Ascending aorta (tissue), 2 donors: ENCODE measurements around the gene SGSM2. TPM values are rescaled to one million over a fixed set of nuclear protein-coding genes. Genes with fewer than 3 reads are reported as not detected.

ENCODE experiments used
- DNase-seq, 2 donors: peaks; one replicate each; pipeline ENCODE4 v3.0.0-alpha.2; 2019; ENCODE audit warnings: low spot score in 2 of 2
- H3K27ac ChIP-seq, 2 donors: fragments of 200-600 bp; sonication (generic); one replicate each; pipeline ENCODE4 v1.5.1; 2016 to 2017; ENCODE audit warnings: mild to moderate bottlenecking in 1 of 2
- H3K27me3 ChIP-seq: fragments of 200-600 bp; sonication (generic); one replicate; pipeline ENCODE4 v1.5.1; 2017
- H3K36me3 ChIP-seq, 2 donors: fragments of 200-600 bp; sonication (generic); one replicate each; pipeline ENCODE4 v1.5.1; 2016
- H3K4me1 ChIP-seq, 2 donors: fragments of 200-600 bp; sonication (generic); one replicate each; pipeline ENCODE4 v1.5.1; 2016 to 2017; ENCODE audit warnings: mild to moderate bottlenecking in 1 of 2
- H3K4me3 ChIP-seq, 2 donors: fragments of 200-600 bp; sonication (generic); one replicate each; pipeline ENCODE4 v1.5.1; 2016 to 2017; ENCODE audit warnings: mild to moderate bottlenecking in 1 of 2
- H3K9me3 ChIP-seq, 2 donors: fragments of 200-600 bp; sonication (generic); one replicate each; pipeline ENCODE4 v1.5.1; 2016
- CTCF ChIP-seq, 3 experiments: fragments of 200-600 bp in 2 of 3; fragments of 450-650 bp in 1 of 3; sonication (generic) in 2 of 3; IDR thresholded peaks; one replicate each; pipeline ENCODE4 v1.5.1; 2016 to 2019; ENCODE audit warnings: antibody characterized with exemption in 3 of 3, mild to moderate bottlenecking in 1 of 3, moderate library complexity in 1 of 3
- intact Hi-C: fragments of 100-400 bp; cut with DNase I; formaldehyde crosslinking; loops from one replicate; pipeline ENCODE4 v1.15.1; 2023
- total RNA-seq: library from RNA; depleted of rRNA; stranded (reverse); fragments of >200 nt; gene quantifications from one replicate; pipeline ENCODE4 v1.1.0, GENCODE V29; 2016

The SGSM2 gene
- total RNA-seq, 1 donor from 2014 or later = 127 TPM

DNA sequence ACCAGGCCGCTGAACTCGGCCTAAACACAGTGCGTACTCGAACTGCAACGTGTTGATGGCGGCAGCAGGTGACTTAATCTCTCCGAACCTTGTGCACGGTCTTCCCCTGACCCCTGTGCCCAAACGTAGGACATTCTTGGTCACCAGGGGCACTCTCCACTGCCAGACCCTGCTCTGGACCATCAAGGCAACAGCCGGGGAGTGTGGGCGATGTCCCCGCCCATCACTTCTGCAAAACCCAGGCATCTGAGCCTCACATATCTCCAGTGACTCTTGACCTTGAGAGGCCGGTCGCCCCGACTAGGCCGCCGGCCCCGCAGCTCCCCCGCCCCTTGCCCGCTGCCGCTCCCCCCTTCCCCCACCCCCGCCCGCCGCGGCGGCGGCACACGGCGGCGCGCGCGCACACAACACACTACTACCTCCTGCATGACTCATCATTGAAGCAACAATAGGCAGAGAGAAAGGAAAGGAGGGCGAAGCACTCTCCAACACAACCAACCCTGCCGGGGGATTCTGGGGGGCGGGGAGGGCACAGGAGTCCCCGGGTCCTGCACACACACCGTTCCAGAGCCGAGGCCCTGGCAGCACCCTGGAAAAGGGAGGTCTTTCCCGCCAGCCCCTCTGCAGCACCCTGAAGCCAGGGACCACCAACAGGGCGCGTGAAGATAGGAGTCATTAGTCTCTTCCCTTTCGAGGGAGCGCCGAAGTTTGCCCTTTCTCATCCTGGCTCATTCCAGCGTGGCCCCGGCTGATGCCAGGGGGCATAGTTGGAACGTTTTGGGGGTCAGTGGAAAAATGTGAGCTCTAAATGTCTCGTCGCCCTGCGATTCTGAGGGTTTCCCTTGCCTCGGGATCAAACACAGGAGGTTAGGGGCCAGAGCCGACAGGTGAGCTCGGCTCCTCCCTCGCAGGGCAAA is 61.6 kb downstream of the SGSM2 start:
- no peaks in the 10 kb centered on the region for H3K9me3 ChIP-seq
- no peaks in the 10 kb centered on the region for H3K27me3 ChIP-seq
- TF ChIP-seq CTCF (IDR thresholded peaks at IDR 0.05) = no peak
- H3K4me3 ChIP-seq = peak overlapping the region; percentile 84 to 86
- peak in 1 of 2 donors; percentile 88 for DNase-seq
- H3K4me1 ChIP-seq = peaks cover 40 to 60% of the 10 kb centered on the region in 2 donors
- no peaks in the 10 kb centered on the region for H3K36me3 ChIP-seq
- peak overlapping the region; percentile 97 to 98 for H3K27ac ChIP-seq
- intact Hi-C loops = loop anchor here (10.0 kb wide), 2 partner anchors 344 to 1266 kb away; partner anchors contain the start of genes EMC6, HIC1 and TAX1BP3

DNA sequence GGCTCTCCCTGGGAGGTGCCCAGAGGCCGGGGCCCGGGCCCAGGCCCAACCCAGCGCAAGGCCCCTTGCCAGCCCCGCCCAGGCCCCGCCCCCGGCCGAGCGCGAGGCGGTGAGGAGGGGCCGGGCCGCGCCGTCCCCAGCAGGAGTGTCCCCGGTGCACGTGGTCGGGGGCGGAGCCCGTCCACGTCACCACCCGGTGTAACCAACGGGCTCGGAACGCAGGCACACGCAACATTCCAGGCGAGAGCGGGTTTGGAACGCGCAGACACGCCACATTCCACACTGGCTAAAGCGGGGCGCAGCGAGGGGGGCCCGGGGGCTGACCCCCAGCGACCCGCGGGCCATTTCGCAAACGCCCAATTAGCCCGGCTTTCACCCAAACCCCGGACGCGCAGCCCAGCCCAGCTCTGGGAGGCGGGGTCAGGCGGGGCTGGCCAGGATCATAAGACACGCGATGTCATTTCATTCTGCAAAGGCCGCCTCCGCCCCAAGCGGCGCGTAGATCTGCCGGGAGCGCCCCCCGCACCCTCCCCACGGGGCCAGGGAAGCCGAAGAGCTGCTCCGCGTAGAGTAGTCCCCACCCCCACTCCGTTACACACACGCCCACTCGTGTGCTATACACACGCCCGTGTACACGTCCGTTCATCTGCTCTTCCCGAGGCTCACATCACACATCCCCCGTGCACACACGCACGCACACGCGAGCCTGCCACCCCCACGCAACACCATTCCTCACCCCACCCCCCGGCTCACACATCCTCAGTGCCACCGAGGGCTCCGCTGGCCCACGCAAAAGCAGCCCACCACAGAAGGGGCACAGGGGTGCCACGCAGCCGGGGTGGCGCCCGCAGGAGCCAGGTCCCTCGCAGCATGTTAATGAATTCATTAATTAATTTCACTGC is 62.5 kb downstream of the SGSM2 start:
- Histone ChIP-seq H3K27me3 (no peaks in the 10 kb centered on the region), H3K9me3 (no peaks in the 10 kb centered on the region), H3K27ac (peak overlapping the region; percentile 97 to 98), H3K36me3 (no peaks in the 10 kb centered on the region), H3K4me1 (peaks cover 34 to 58% of the 10 kb centered on the region in 2 donors), H3K4me3 (peak overlapping the region; percentile 84 to 86)
- peak; percentile 92 to 98 for DNase-seq
- no peak for TF ChIP-seq CTCF (IDR thresholded peaks at IDR 0.05)
- intact Hi-C loops = loop anchor here (5.0 to 10.0 kb wide), 3 partner anchors 345 to 1265 kb away; partner anchors contain the start of genes EMC6, HIC1 and TAX1BP3

GRCh38 chr17:2400474-2400866 is 63.2 kb downstream of the SGSM2 start:
- Histone ChIP-seq H3K4me1 (peaks cover 32 to 58% of the 10 kb centered on the region in 2 donors), H3K9me3 (no peaks in the 10 kb centered on the region), H3K4me3 (peak overlapping the region; percentile 84 to 86), H3K27me3 (no peaks in the 10 kb centered on the region), H3K27ac (peak overlapping the region; percentile 97 to 98), H3K36me3 (no peaks in the 10 kb centered on the region)
- DNase-seq = no peak
- intact Hi-C loops = loop anchor here (5.0 kb wide), 1 partner anchor 683 kb away; no protein-coding TSS in a partner anchor
- no peak for TF ChIP-seq CTCF (IDR thresholded peaks at IDR 0.05)

- TF ChIP-seq CTCF (IDR thresholded peaks at IDR 0.05) = no peak
- Histone ChIP-seq H3K27me3 (no peaks in the 10 kb centered on the region), H3K4me1 (peaks cover 27 to 58% of the 10 kb centered on the region in 2 donors), H3K4me3 (peak within 1 kb of the TSS; percentile 84 to 86), H3K9me3 (no peaks in the 10 kb centered on the region), H3K27ac (peak within 1 kb of the TSS; percentile 97 to 98), H3K36me3 (no peaks in the 10 kb centered on the region)
- intact Hi-C loops = loop anchor here (1.0 to 5.0 kb wide), 2 partner anchors 8 to 684 kb away; no protein-coding TSS in a partner anchor
- peak; percentile 85 to 97 for DNase-seq
These were observed 63.6 kb downstream of the SGSM2 start, which contains the start of gene MNT for GRCh38 chr17:2400877-2401425. MNT (minus strand) TSS chr17:2401060; CDS start chr17:2400712, 348 bp downstream.
